Endothelial cell of umbilical vein (primary cell): ENCODE data around the gene CYBC1. TPM values are rescaled to one million over a fixed set of nuclear protein-coding genes. Genes with fewer than 3 reads are reported as not detected.

Source experiments
- BruUV-seq: library from RNA; stranded (reverse); fragments of 400-500 nt; replicated peaks from 2 replicates; lab custom pipeline; 2021; lab: Mats Ljungman, UMichigan
- CTCF ChIA-PET: fragments of 300-600, 350-600 bp; sonication (Branson Sonifier 250); formaldehyde crosslinking; loops from one replicate; lab custom pipeline; 2021; ENCODE audit warnings: antibody characterized with exemption, inconsistent platforms; lab: Charles Lee
- POLR2A ChIA-PET: fragments of 300-600, 350-600 bp; sonication (Branson Sonifier 250); formaldehyde crosslinking; loops from one replicate; lab custom pipeline; 2021; ENCODE audit warnings: antibody characterized with exemption, inconsistent platforms; lab: Charles Lee
- DNase-seq: peaks from one replicate; pipeline ENCODE4 v3.0.0-alpha.2; 2011; ENCODE audit warnings: low read depth, low spot score
- FAIRE-seq: peaks from 2 replicates; lab custom pipeline; 2011; peaks lifted over from hg19 to GRCh38; lab: Jason Lieb, UNC
- H2AFZ ChIP-seq: 2 replicates; pipeline ENCODE4 v1.6.0; 2012; ENCODE audit warnings: low read depth, low read length, control low read depth, inconsistent platforms
- H3K27ac ChIP-seq: 2 replicates; pipeline ENCODE4 v1.5.1; 2011; ENCODE audit warnings: low read depth, mild to moderate bottlenecking, control low read depth, low read length, moderate library complexity; ENCODE audit not compliant: insufficient read depth
- H3K27me3 ChIP-seq, 2 experiments: 2 replicates each; pipeline versions ENCODE4 v1.6.0 to v1.6.1; 2011; ENCODE audit warnings: low read length in 2 of 2, mixed read lengths in 1 of 2; ENCODE audit not compliant: control insufficient read depth in 2 of 2, insufficient read depth in 2 of 2
- H3K36me3 ChIP-seq, 2 experiments: 2 replicates in 1 of 2; 3 replicates in 1 of 2; pipeline ENCODE4 v1.5.1; 2011; ENCODE audit warnings: low read length in 2 of 2, mild to moderate bottlenecking in 1 of 2, moderate library complexity in 1 of 2; ENCODE audit not compliant: control insufficient read depth in 2 of 2, insufficient read depth in 2 of 2; ENCODE audit errors: extremely low read depth in 1 of 2
- H3K4me1 ChIP-seq: 3 replicates; pipeline ENCODE4 v1.5.1; 2011; ENCODE audit warnings: mild to moderate bottlenecking, low read length; ENCODE audit not compliant: control insufficient read depth, insufficient read depth; ENCODE audit errors: extremely low read depth
- H3K4me2 ChIP-seq: 2 replicates; pipeline ENCODE4 v1.6.1; 2011; ENCODE audit warnings: low read length, control low read depth, mixed read lengths; ENCODE audit not compliant: insufficient read depth
- H3K4me3 ChIP-seq, 3 experiments: fragments of 200-600 bp in 1 of 3; sonication (generic), shearing (Covaris generic) in 1 of 3; replicated peaks in 1 of 3; 2 replicates each; pipeline ENCODE4 v1.5.1; 2011 to 2016; ENCODE audit warnings: control low read depth in 3 of 3, low read length in 3 of 3, mild to moderate bottlenecking in 2 of 3, inconsistent platforms in 1 of 3, low read depth in 1 of 3, moderate library complexity in 1 of 3; ENCODE audit not compliant: insufficient read depth in 1 of 3
- H3K79me2 ChIP-seq: 2 replicates; pipeline ENCODE4 v1.6.0; 2012; ENCODE audit warnings: low read length, inconsistent platforms; ENCODE audit not compliant: control insufficient read depth, insufficient read depth
- H3K9ac ChIP-seq: replicated peaks from 2 replicates; pipeline ENCODE3; 2011; ENCODE audit warnings: low read length, control low read depth; ENCODE audit not compliant: insufficient read depth; ENCODE audit errors: extremely low read depth
- H3K9me1 ChIP-seq: replicated peaks from 3 replicates; pipeline ENCODE4 v1.6.0; 2011; ENCODE audit warnings: mild to moderate bottlenecking, low read length; ENCODE audit not compliant: control insufficient read depth, insufficient read depth; ENCODE audit errors: extremely low read depth
- H3K9me3 ChIP-seq: replicated peaks from 2 replicates; pipeline ENCODE4 v1.5.1; 2012; ENCODE audit warnings: low read length, inconsistent platforms; ENCODE audit not compliant: control insufficient read depth, insufficient read depth
- H4K20me1 ChIP-seq: replicated peaks from 2 replicates; pipeline ENCODE3; 2011; ENCODE audit warnings: mild to moderate bottlenecking, low read length; ENCODE audit not compliant: control insufficient read depth, insufficient read depth; ENCODE audit errors: extremely low read depth
- EZH2 ChIP-seq: IDR thresholded peaks from 2 replicates; pipeline ENCODE4 v1.6.1; 2012; ENCODE audit warnings: borderline replicate concordance, low read depth, mild to moderate bottlenecking, moderate library complexity, low read length, inconsistent platforms; ENCODE audit not compliant: severe bottlenecking
- FOS ChIP-seq: IDR thresholded peaks from 2 replicates; pipeline ENCODE4 v1.6.1; 2011; ENCODE audit warnings: mild to moderate bottlenecking, low read length, moderate library complexity, borderline replicate concordance; ENCODE audit not compliant: insufficient read depth
- GATA2 ChIP-seq: IDR thresholded peaks from 2 replicates; pipeline ENCODE4 v1.7.0; 2011; ENCODE audit warnings: low read depth, mild to moderate bottlenecking, moderate library complexity, mixed read lengths, low read length; ENCODE audit not compliant: insufficient read length, insufficient read depth
- JUN ChIP-seq: IDR thresholded peaks from 2 replicates; pipeline ENCODE4 v1.6.1; 2011; ENCODE audit warnings: borderline replicate concordance, low read depth; ENCODE audit not compliant: insufficient read length, insufficient read depth
- MYC ChIP-seq: IDR thresholded peaks from one replicate; pipeline ENCODE4 v1.6.1; 2011; ENCODE audit warnings: mild to moderate bottlenecking, low read depth, low read length
- POLR2A ChIP-seq: IDR thresholded peaks from 2 replicates; pipeline ENCODE4 v1.6.1; 2012; ENCODE audit warnings: low read depth, mild to moderate bottlenecking, control low read depth, low read length
- POLR2AphosphoS5 ChIP-seq: IDR thresholded peaks from 2 replicates; pipeline ENCODE4 v1.6.1; 2012; ENCODE audit warnings: low read depth, mild to moderate bottlenecking, control low read depth, low read length, moderate library complexity; ENCODE audit not compliant: insufficient read depth
- dilution Hi-C: fragments of 300-500 bp; cut with MboI; formaldehyde crosslinking; loops from one replicate; pipeline ENCODE4 v1.15.0; 2019; ENCODE audit warnings: low sequenced_read_pairs; ENCODE audit not compliant: extremely low pct_ligation_motif_present
- intact Hi-C: fragments of 100-400 bp; cut with micrococcal nuclease; formaldehyde crosslinking; loops from one replicate; pipeline ENCODE4 v1.10.0; 2022
- polyA plus RNA-seq, 4 experiments: library from polyadenylated mRNA; depleted of rRNA in 3 of 4; stranded (reverse) in 3 of 4; unstranded in 1 of 4; fragments of >200 nt; gene quantifications; 2 replicates each; pipeline versions ENCODE4 v1.2.1 to v1.2.3, GENCODE V29; 2011 to 2012; ENCODE audit warnings: missing spikeins in 1 of 4
- total RNA-seq: library from RNA; stranded (reverse); gene quantifications from 2 replicates; pipeline ENCODE4 v1.2.3, GENCODE V29; 2021
- TF ChIP-seq, protein P1 (sequence below), 2 donors: IDR thresholded peaks; 1 replicate in 1 of 2; 2 replicates in 1 of 2; pipeline ENCODE4 v1.5.1; 2011; ENCODE audit warnings: low read length in 2 of 2, mild to moderate bottlenecking in 2 of 2, moderate library complexity in 2 of 2, control low read depth in 1 of 2, inconsistent platforms in 1 of 2, low read depth in 1 of 2; ENCODE audit not compliant: insufficient read depth in 1 of 2; ENCODE audit errors: extremely low read depth in 1 of 2
- TF ChIP-seq, protein P2 (sequence below): IDR thresholded peaks from 2 replicates; pipeline ENCODE4 v1.6.1; 2011; ENCODE audit not compliant: insufficient read depth, insufficient read length

CYBC1 gene
- total and polyA plus RNA-seq, 2 donors (not counting 3 experiments of a cell fraction or from before 2014, with no cell fraction given): 71.8 to 81.5 TPM

DNA sequence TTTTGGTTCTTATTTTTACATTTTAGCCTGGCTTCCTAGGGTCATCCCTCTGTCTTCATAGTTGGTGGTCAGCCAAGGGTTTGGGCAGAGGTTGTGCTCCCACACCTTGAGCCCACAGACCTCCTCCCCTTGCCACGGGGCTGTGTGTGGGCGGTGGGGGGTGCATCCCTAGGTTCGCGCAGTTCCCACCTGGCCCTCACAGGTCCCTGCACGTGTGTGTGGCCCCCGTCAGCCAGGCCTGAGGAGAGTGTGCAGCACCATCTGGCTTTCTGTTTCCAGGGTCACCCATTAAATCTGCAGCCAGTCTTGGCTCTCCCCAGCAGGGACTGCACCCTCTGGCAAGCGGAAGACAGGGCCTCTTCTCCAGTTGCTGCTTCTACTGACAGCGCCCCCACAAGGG, 18.5 kb downstream of the CYBC1 start:
- Histone ChIP-seq H3K4me2 (no peak overlapping the region), H3K27ac (no peak overlapping the region), H3K4me1 (no peaks in the 10 kb centered on the region), H3K4me3 (no peak overlapping the region), H3K27me3 (no peaks in the 10 kb centered on the region), H3K79me2 (no peaks in the 10 kb centered on the region), H2AFZ (no peak overlapping the region), H3K36me3 (no peaks in the 10 kb centered on the region), H3K9me1 (no peaks in the 10 kb centered on the region), H3K9ac (no peak overlapping the region), H4K20me1 (no peaks in the 10 kb centered on the region), H3K9me3 (no peaks in the 10 kb centered on the region)
- no peak for FAIRE-seq
- no peak for DNase-seq
- BruUV-seq: no TSS peak
- intact Hi-C loops (no loop called here), dilution Hi-C loops (no loop called here)
- CTCF ChIA-PET: no interaction called here
- TF ChIP-seq EZH2 (no peak), GATA2 (no peak), POLR2AphosphoS5 (no peak), JUN (no peak), FOS (no peak), POLR2A (no peak), MYC (no peak)
- TF ChIP-seq, protein P1, sequence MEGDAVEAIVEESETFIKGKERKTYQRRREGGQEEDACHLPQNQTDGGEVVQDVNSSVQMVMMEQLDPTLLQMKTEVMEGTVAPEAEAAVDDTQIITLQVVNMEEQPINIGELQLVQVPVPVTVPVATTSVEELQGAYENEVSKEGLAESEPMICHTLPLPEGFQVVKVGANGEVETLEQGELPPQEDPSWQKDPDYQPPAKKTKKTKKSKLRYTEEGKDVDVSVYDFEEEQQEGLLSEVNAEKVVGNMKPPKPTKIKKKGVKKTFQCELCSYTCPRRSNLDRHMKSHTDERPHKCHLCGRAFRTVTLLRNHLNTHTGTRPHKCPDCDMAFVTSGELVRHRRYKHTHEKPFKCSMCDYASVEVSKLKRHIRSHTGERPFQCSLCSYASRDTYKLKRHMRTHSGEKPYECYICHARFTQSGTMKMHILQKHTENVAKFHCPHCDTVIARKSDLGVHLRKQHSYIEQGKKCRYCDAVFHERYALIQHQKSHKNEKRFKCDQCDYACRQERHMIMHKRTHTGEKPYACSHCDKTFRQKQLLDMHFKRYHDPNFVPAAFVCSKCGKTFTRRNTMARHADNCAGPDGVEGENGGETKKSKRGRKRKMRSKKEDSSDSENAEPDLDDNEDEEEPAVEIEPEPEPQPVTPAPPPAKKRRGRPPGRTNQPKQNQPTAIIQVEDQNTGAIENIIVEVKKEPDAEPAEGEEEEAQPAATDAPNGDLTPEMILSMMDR (IDR thresholded peaks at IDR 0.05; ENCODE audit: extremely low read depth in 1 of 2, insufficient read depth in 1 of 2, low read depth in 1 of 2, low read length in 2 of 2): no peak
- TF ChIP-seq, protein P2, sequence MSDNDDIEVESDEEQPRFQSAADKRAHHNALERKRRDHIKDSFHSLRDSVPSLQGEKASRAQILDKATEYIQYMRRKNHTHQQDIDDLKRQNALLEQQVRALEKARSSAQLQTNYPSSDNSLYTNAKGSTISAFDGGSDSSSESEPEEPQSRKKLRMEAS: no peak
- POLR2A ChIA-PET: no interaction called here
